ENCODE results near the gene ATP1A1. TPM values are rescaled to one million over a fixed set of nuclear protein-coding genes. Genes with fewer than 3 reads are reported as not detected.

Gene ATP1A1
- total RNA-seq, result 252 and 261 TPM in 2 replicates

- Mint-ChIP-seq H3K4me1 (peaks cover 32% of the 10 kb centered on the region), H3K9me3 (no peaks in the 10 kb centered on the region), H3K27ac (peak within 1 kb of the TSS; percentile 96), H3K4me3 (peak within 1 kb of the TSS; percentile 96), H3K27me3 (peaks cover 22% of the 10 kb centered on the region), H3K36me3 (ENCODE audit: low read depth) (peaks cover 18% of the 10 kb centered on the region)
- intact Hi-C loops (cut with micrococcal nuclease), result loop anchor here (2.0 to 10.0 kb wide), 4 partner anchors 14 to 1292 kb away; no protein-coding TSS in a partner anchor
- peak; percentile 99 for DNase-seq
Observed at GRCh38 chr1:116372651-116373430, at the start of gene ATP1A1. TSS of gene ATP1A1 (plus strand) at chr1:116373244. CDS start at chr1:116373512, 268 bp downstream.

- Mint-ChIP-seq H3K4me3 (no peak overlapping the region), H3K36me3 (ENCODE audit: low read depth) (no peaks in the 10 kb centered on the region), H3K27ac (no peak overlapping the region), H3K9me3 (peaks cover 2% of the 10 kb centered on the region), H3K4me1 (peaks cover 52% of the 10 kb centered on the region), H3K27me3 (no peaks in the 10 kb centered on the region)
- DNase-seq, result no peak
- intact Hi-C loops (cut with micrococcal nuclease), result no loop called here
Observed at GRCh38 chr1:116323491-116323890, 49.6 kb upstream of the ATP1A1 start.

- Mint-ChIP-seq H3K27me3 (no peaks in the 10 kb centered on the region), H3K9me3 (peaks cover 5% of the 10 kb centered on the region), H3K36me3 (ENCODE audit: low read depth) (no peaks in the 10 kb centered on the region), H3K4me3 (peak overlapping the region; percentile 6), H3K4me1 (peaks cover 56% of the 10 kb centered on the region), H3K27ac (peak overlapping the region; percentile 9)
- intact Hi-C loops (cut with micrococcal nuclease), result no loop called here
- no peak for DNase-seq
Observed at GRCh38 chr1:116324411-116324810, 48.6 kb upstream of the ATP1A1 start.

GRCh38 chr1:116325104-116325503 is 47.9 kb upstream of the ATP1A1 start:
- H3K4me1 Mint-ChIP-seq, result peaks cover 57% of the 10 kb centered on the region

GRCh38 chr1:116325922-116326321 is 47.1 kb upstream of the ATP1A1 start:
- H3K36me3 Mint-ChIP-seq (ENCODE audit: low read depth), result no peaks in the 10 kb centered on the region
- peak overlapping the region; percentile 89 for H3K27ac Mint-ChIP-seq
- peaks cover 5% of the 10 kb centered on the region for H3K9me3 Mint-ChIP-seq
- H3K4me3 Mint-ChIP-seq, result peak overlapping the region; percentile 51
- DNase-seq, result peak; percentile 84
- intact Hi-C loops (cut with micrococcal nuclease), result no loop called here
- no peaks in the 10 kb centered on the region for H3K27me3 Mint-ChIP-seq
- peaks cover 56% of the 10 kb centered on the region for H3K4me1 Mint-ChIP-seq

More at GRCh38 chr1:116325104-116325503, 47.9 kb upstream of the ATP1A1 start:
- H3K9me3 Mint-ChIP-seq, result peaks cover 5% of the 10 kb centered on the region
- DNase-seq, result no peak
- H3K27me3 Mint-ChIP-seq, result no peaks in the 10 kb centered on the region
- no peaks in the 10 kb centered on the region for H3K36me3 Mint-ChIP-seq (ENCODE audit: low read depth)
- intact Hi-C loops (cut with micrococcal nuclease), result no loop called here
- H3K4me3 Mint-ChIP-seq, result peak overlapping the region; percentile 6
- H3K27ac Mint-ChIP-seq, result peak overlapping the region; percentile 9

GRCh38 chr1:116326486-116326885 is 46.6 kb upstream of the ATP1A1 start:
- peaks cover 52% of the 10 kb centered on the region for H3K4me1 Mint-ChIP-seq
- intact Hi-C loops (cut with micrococcal nuclease), result no loop called here
- H3K9me3 Mint-ChIP-seq, result peaks cover 5% of the 10 kb centered on the region
- DNase-seq, result no peak
- peak overlapping the region; percentile 89 for H3K27ac Mint-ChIP-seq
- H3K4me3 Mint-ChIP-seq, result peak overlapping the region; percentile 51
- H3K36me3 Mint-ChIP-seq (ENCODE audit: low read depth), result no peaks in the 10 kb centered on the region
- H3K27me3 Mint-ChIP-seq, result no peaks in the 10 kb centered on the region

- Mint-ChIP-seq H3K4me1 (peaks cover 38% of the 10 kb centered on the region), H3K9me3 (peaks cover 5% of the 10 kb centered on the region), H3K27ac (no peak overlapping the region), H3K4me3 (no peak overlapping the region), H3K27me3 (no peaks in the 10 kb centered on the region), H3K36me3 (ENCODE audit: low read depth) (no peaks in the 10 kb centered on the region)
- no peak for DNase-seq
- intact Hi-C loops (cut with micrococcal nuclease), result no loop called here
Observed at GRCh38 chr1:116328671-116329070, 44.4 kb upstream of the ATP1A1 start.

GRCh38 chr1:116329524-116330341 is 43.3 kb upstream of the ATP1A1 start:
- peaks cover 8% of the 10 kb centered on the region for H3K9me3 Mint-ChIP-seq
- no peak overlapping the region for H3K4me3 Mint-ChIP-seq
- no peak for DNase-seq
- H3K36me3 Mint-ChIP-seq (ENCODE audit: low read depth), result no peaks in the 10 kb centered on the region
- peak overlapping the region; percentile 6 for H3K27ac Mint-ChIP-seq
- peaks cover 37% of the 10 kb centered on the region for H3K4me1 Mint-ChIP-seq
- no peaks in the 10 kb centered on the region for H3K27me3 Mint-ChIP-seq
- intact Hi-C loops (cut with micrococcal nuclease), result no loop called here

- Mint-ChIP-seq H3K27ac (no peak overlapping the region), H3K36me3 (ENCODE audit: low read depth) (no peaks in the 10 kb centered on the region), H3K4me3 (no peak overlapping the region), H3K4me1 (peaks cover 33% of the 10 kb centered on the region), H3K9me3 (peaks cover 8% of the 10 kb centered on the region), H3K27me3 (no peaks in the 10 kb centered on the region)
- no peak for DNase-seq
- intact Hi-C loops (cut with micrococcal nuclease), result no loop called here
Observed at GRCh38 chr1:116330342-116330652, 42.7 kb upstream of the ATP1A1 start.

- Mint-ChIP-seq H3K4me1 (peaks cover 28% of the 10 kb centered on the region), H3K9me3 (peaks cover 8% of the 10 kb centered on the region), H3K27ac (no peak overlapping the region), H3K36me3 (ENCODE audit: low read depth) (no peaks in the 10 kb centered on the region), H3K4me3 (no peak overlapping the region), H3K27me3 (no peaks in the 10 kb centered on the region)
- intact Hi-C loops (cut with micrococcal nuclease), result no loop called here
- no peak for DNase-seq
Observed at GRCh38 chr1:116330846-116331245, 42.2 kb upstream of the ATP1A1 start.

- no peak overlapping the region for H3K4me3 Mint-ChIP-seq
- no peaks in the 10 kb centered on the region for H3K36me3 Mint-ChIP-seq (ENCODE audit: low read depth)
- H3K4me1 Mint-ChIP-seq, result peaks cover 21% of the 10 kb centered on the region
- intact Hi-C loops (cut with micrococcal nuclease), result no loop called here
- H3K27ac Mint-ChIP-seq, result no peak overlapping the region
- no peaks in the 10 kb centered on the region for H3K27me3 Mint-ChIP-seq
- no peak for DNase-seq
- peaks cover 8% of the 10 kb centered on the region for H3K9me3 Mint-ChIP-seq
Observed at GRCh38 chr1:116331523-116331922, 41.5 kb upstream of the ATP1A1 start.

GRCh38 chr1:116332451-116332850 is 40.6 kb upstream of the ATP1A1 start:
- no peaks in the 10 kb centered on the region for H3K36me3 Mint-ChIP-seq (ENCODE audit: low read depth)
- H3K4me1 Mint-ChIP-seq, result peaks cover 17% of the 10 kb centered on the region
- no peak overlapping the region for H3K27ac Mint-ChIP-seq
- H3K4me3 Mint-ChIP-seq, result no peak overlapping the region
- peaks cover 8% of the 10 kb centered on the region for H3K9me3 Mint-ChIP-seq
- intact Hi-C loops (cut with micrococcal nuclease), result no loop called here
- no peaks in the 10 kb centered on the region for H3K27me3 Mint-ChIP-seq
- no peak for DNase-seq

- no peak overlapping the region for H3K27ac Mint-ChIP-seq
- intact Hi-C loops (cut with micrococcal nuclease), result no loop called here
- no peak overlapping the region for H3K4me3 Mint-ChIP-seq
- DNase-seq, result no peak
- H3K9me3 Mint-ChIP-seq, result peaks cover 7% of the 10 kb centered on the region
- H3K36me3 Mint-ChIP-seq (ENCODE audit: low read depth), result no peaks in the 10 kb centered on the region
- H3K27me3 Mint-ChIP-seq, result peaks cover 2% of the 10 kb centered on the region
- H3K4me1 Mint-ChIP-seq, result peaks cover 14% of the 10 kb centered on the region
Observed at GRCh38 chr1:116333171-116334014, 39.7 kb upstream of the ATP1A1 start.

Data from activated CD4-positive, alpha-beta T cell treated with anti-CD3 and anti-CD28 coated beads, Interleukin-2, amount 10 ng/mL, durations not matched to agents 24 days and 14 days (primary cell).